Activated CD8-positive, alpha-beta memory T cell treated with anti-CD3 and anti-CD28 coated beads for 24 hours (primary cell): ENCODE results near the gene STMN3.
"Not testable (repeated sequence)": the region's sequence is repeated elsewhere in the genome, so short reads cannot be mapped to it uniquely, and the experiment has no call there.

Experiments
- DNase-seq: peaks from one replicate; pipeline ENCODE4 v3.0.0-alpha.2; 2020

Gene STMN3

GRCh38 chr20:63602321-63602720 lies 50.9 kb downstream of the STMN3 start:
- DNase-seq, result no peak

GRCh38 chr20:63601679-63602078 lies 51.5 kb downstream of the STMN3 start:
- not testable (repeated sequence) for DNase-seq

GRCh38 chr20:63599396-63600050 lies 53.7 kb downstream of the STMN3 start:
- no peak for DNase-seq

GRCh38 chr20:63598479-63599395 lies 54.5 kb downstream of the STMN3 start:
- DNase-seq, result no peak

GRCh38 chr20:63597651-63598478 lies 55.4 kb downstream of the STMN3 start:
- no peak for DNase-seq

GRCh38 chr20:63596423-63596822 lies 56.8 kb downstream of the STMN3 start:
- no peak for DNase-seq

GRCh38 chr20:63595416-63596127 lies 57.7 kb downstream of the STMN3 start:
- DNase-seq, result no peak

- DNase-seq, result no peak
Observed at GRCh38 chr20:63594043-63594561, 59.1 kb downstream of the STMN3 start.

- no peak for DNase-seq
Observed at GRCh38 chr20:63592661-63593060, 60.6 kb downstream of the STMN3 start.

- no peak for DNase-seq
Observed at GRCh38 chr20:63591786-63592355, 61.4 kb downstream of the STMN3 start.

GRCh38 chr20:63591147-63591533 lies 62.1 kb downstream of the STMN3 start:
- DNase-seq, result no peak

GRCh38 chr20:63590218-63591146 lies 62.7 kb downstream of the STMN3 start:
- no peak for DNase-seq
